ENCODE measurements around the gene POLR2A. TPM values are rescaled to one million over a fixed set of nuclear protein-coding genes. Genes with fewer than 3 reads are reported as not detected.

POLR2A gene
- total RNA-seq, 4 donors from 2014 or later, result 87.0 to 163 (median 125) TPM

- WGBS, 2 donors, result 55 to 61% methylated on average over 6 of the region's 6 CpGs
- no peak overlapping the region for H3K27ac ChIP-seq
- TF ChIP-seq POLR2A (IDR thresholded peaks at IDR 0.05), result no peak
- no peak for TF ChIP-seq CTCF (IDR thresholded peaks at IDR 0.05)
- no peak for TF ChIP-seq EP300 (IDR thresholded peaks at IDR 0.05)
Measured at GRCh38 chr17:7544911-7545310, 60.7 kb downstream of the POLR2A start.

DNA sequence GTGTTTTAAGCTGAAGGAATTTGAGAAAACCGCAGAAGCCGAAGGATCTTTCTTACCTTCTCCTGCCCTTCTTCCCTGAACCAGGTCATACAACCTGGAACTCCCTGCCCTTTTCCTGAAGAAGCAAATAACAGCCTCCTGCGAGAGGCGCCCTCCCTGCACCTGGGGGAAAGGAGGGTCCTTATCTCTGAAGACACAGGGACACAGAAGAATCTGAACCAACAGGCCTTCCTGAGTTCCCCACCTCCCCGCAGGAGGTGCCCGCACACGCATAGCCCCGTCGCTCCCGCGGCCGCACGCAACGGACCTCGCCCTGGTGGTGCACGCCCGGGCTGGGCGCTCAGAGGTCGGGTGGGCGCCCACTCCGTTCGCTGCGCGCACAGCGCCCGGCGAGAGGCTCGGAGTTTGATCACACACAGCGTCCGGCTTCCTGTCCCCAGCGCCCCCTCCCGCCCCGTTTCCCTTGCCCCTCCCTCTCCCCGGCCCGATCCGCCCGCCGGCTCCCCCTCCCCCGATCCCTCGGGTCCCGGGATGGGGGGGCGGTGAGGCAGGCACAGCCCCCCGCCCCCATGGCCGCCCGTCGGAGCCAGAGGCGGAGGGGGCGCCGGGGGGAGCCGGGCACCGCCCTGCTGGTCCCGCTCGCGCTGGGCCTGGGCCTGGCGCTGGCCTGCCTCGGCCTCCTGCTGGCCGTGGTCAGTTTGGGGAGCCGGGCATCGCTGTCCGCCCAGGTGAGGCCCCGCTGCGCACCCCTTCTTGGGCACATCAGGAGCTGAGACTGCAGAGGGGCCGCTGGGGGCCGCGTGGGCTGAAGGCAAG is 64.6 kb downstream of the POLR2A start, which contains the start of gene TNFSF12:
TNFSF12 (plus strand) TSS at position 474 of the 816 bp plus-strand sequence; CDS start at position 570, 96 bp downstream.
- peak; percentile 61 to 63 for DNase-seq (ENCODE audit: low spot score in 2 of 2)
- H3K27me3 ChIP-seq, result no peaks in the 10 kb centered on the region
- peak within 1 kb of the TSS; percentile 74 to 94 (median 91) for H3K27ac ChIP-seq
- no peaks in the 10 kb centered on the region for H3K9me3 ChIP-seq
- 1 to 2% methylated on average over 22 to 47 of the region's 65 CpGs for WGBS, 2 donors
- peak in 2 of 5 experiments; percentile 41 to 67 for TF ChIP-seq CTCF (IDR thresholded peaks at IDR 0.05)
- no peak for TF ChIP-seq EP300 (IDR thresholded peaks at IDR 0.05)
- H3K4me3 ChIP-seq, result peak within 1 kb of the TSS; percentile 61 to 74 (median 71)
- H3K36me3 ChIP-seq, result peaks cover 0 to 22% (median 0%) of the 10 kb centered on the region in 3 donors
- peaks cover 0 to 47% (median 9%) of the 10 kb centered on the region in 4 donors for H3K4me1 ChIP-seq

More at GRCh38 chr17:7544911-7545310, 60.7 kb downstream of the POLR2A start:
- H3K9me3 ChIP-seq, result no peaks in the 10 kb centered on the region
- H3K36me3 ChIP-seq, result no peaks in the 10 kb centered on the region
- DNase-seq (ENCODE audit: low spot score in 2 of 2), result no peak
- peaks cover 0 to 31% (median 6%) of the 10 kb centered on the region in 4 donors for H3K4me1 ChIP-seq
- no peak overlapping the region for H3K4me3 ChIP-seq
- no peaks in the 10 kb centered on the region for H3K27me3 ChIP-seq

Small RNAs within 50 kb of the gene (small RNA-seq; reads per million reads assigned to genes)
- not detected for gene RF00019

Other genes starting within 250 kb of the POLR2A start
- 10 to 100 TPM; 41.4 to 51.2 (median 46.7) TPM for gene DVL2, start 249.8 kb upstream of the POLR2A start, total RNA-seq
- 10 to 100 TPM; 20.3 to 29.7 (median 23.3) TPM for gene PHF23, start 244.9 kb upstream of the POLR2A start, total RNA-seq
- 100 to 1,000 TPM; 402 to 515 (median 456) TPM for gene GABARAP, start 241.9 kb upstream of the POLR2A start, total RNA-seq
- 10 to 100 TPM; 38.5 to 82.2 (median 65.9) TPM for gene CTDNEP1, start 232.6 kb upstream of the POLR2A start, total RNA-seq
- 10 to 100 TPM; 21.9 to 28.7 (median 25.0) TPM for gene ELP5, start 232.2 kb upstream of the POLR2A start, total RNA-seq
- gene CLDN7, start 221.9 kb upstream of the POLR2A start, total RNA-seq, result 1 to 10 TPM in 3 of 4 donors, not detected in 1; 2.0 to 5.9 (median 2.4) TPM
- gene SLC2A4, start 202.6 kb upstream of the POLR2A start, total RNA-seq, result 10 to 100 TPM in 1 of 4 donors, 1 to 10 TPM in 3; 5.2 to 20.1 (median 6.2) TPM
- 1 to 10 TPM in 1 of 4 donors, under 1 TPM in 3; under 0.01 to 2.1 (median 0.52) TPM for gene YBX2, start 189.7 kb upstream of the POLR2A start, total RNA-seq
- 100 to 1,000 TPM; 106 to 278 (median 132) TPM for gene EIF5A, start 176.7 kb upstream of the POLR2A start, total RNA-seq
- 100 to 1,000 TPM in 1 of 4 donors, 10 to 100 TPM in 3; 36.1 to 108 (median 57.3) TPM for gene GPS2, start 169.0 kb upstream of the POLR2A start, total RNA-seq
- gene NEURL4, start 155.0 kb upstream of the POLR2A start, total RNA-seq, result 10 to 100 TPM; 16.2 to 40.2 (median 27.5) TPM
- gene ACAP1, start 147.8 kb upstream of the POLR2A start, total RNA-seq, result 10 to 100 TPM in 3 of 4 donors, 1 to 10 TPM in 1; 8.1 to 33.1 (median 11.2) TPM
- gene KCTD11, start 132.2 kb upstream of the POLR2A start, total RNA-seq, result 10 to 100 TPM; 25.3 to 35.4 (median 28.7) TPM
- not detected for gene TMEM95, start 129.2 kb upstream of the POLR2A start, total RNA-seq
- gene TNK1, start 103.3 kb upstream of the POLR2A start, total RNA-seq, result 1 to 10 TPM; 2.4 to 9.8 (median 6.0) TPM
- 10 to 100 TPM; 28.7 to 55.5 (median 42.9) TPM for gene PLSCR3, start 89.8 kb upstream of the POLR2A start, total RNA-seq
- 100 to 1,000 TPM in 2 of 4 donors, 10 to 100 TPM in 2; 88.3 to 121 (median 103) TPM for gene TMEM256, start 80.3 kb upstream of the POLR2A start, total RNA-seq
- 10 to 100 TPM; 14.4 to 32.4 (median 23.9) TPM for gene NLGN2, start 76.5 kb upstream of the POLR2A start, total RNA-seq
- not detected for gene SPEM1, start 64.0 kb upstream of the POLR2A start, total RNA-seq
- gene SPEM2, start 58.8 kb upstream of the POLR2A start, total RNA-seq, result not detected
- gene SPEM3, start 55.5 kb upstream of the POLR2A start, total RNA-seq, result not detected
- gene TMEM102, start 48.9 kb upstream of the POLR2A start, total RNA-seq, result 1 to 10 TPM; 1.7 to 6.6 (median 4.1) TPM
- 1 to 10 TPM; 1.5 to 3.3 (median 2.2) TPM for gene FGF11, start 44.9 kb upstream of the POLR2A start, total RNA-seq
- 10 to 100 TPM in 3 of 4 donors, 1 to 10 TPM in 1; 6.5 to 16.0 (median 13.5) TPM for gene CHRNB1, start 39.3 kb upstream of the POLR2A start, total RNA-seq
- 10 to 100 TPM; 60.5 to 64.1 (median 63.0) TPM for gene ZBTB4, start 4.7 kb upstream of the POLR2A start, total RNA-seq
- not detected for gene SLC35G6, start 2.9 kb upstream of the POLR2A start, total RNA-seq
- gene TNFSF12, start 64.7 kb downstream of the POLR2A start, total RNA-seq, result 100 to 1,000 TPM in 2 of 4 donors, 10 to 100 TPM in 2; 59.4 to 109 (median 98.8) TPM
- 10 to 100 TPM; 44.7 to 93.3 (median 64.7) TPM for gene TNFSF13, start 74.4 kb downstream of the POLR2A start, total RNA-seq
- 10 to 100 TPM; 54.3 to 75.4 (median 59.0) TPM for gene SENP3, start 77.6 kb downstream of the POLR2A start, total RNA-seq
- gene CD68, start 95.3 kb downstream of the POLR2A start, total RNA-seq, result 10 to 100 TPM; 19.3 to 65.7 (median 34.2) TPM
- gene MPDU1, start 99.5 kb downstream of the POLR2A start, total RNA-seq, result 100 to 1,000 TPM in 1 of 4 donors, 10 to 100 TPM in 3; 58.3 to 102 (median 66.2) TPM
- 1 to 10 TPM; 3.1 to 6.9 (median 5.0) TPM for gene SOX15, start 105.7 kb downstream of the POLR2A start, total RNA-seq
- gene FXR2, start 130.5 kb downstream of the POLR2A start, total RNA-seq, result 10 to 100 TPM; 34.7 to 39.4 (median 36.7) TPM
- gene SAT2, start 143.5 kb downstream of the POLR2A start, total RNA-seq, result 100 to 1,000 TPM in 1 of 4 donors, 10 to 100 TPM in 3; 69.3 to 130 (median 82.0) TPM
- gene SHBG, start 145.8 kb downstream of the POLR2A start, total RNA-seq, result 1 to 10 TPM in 1 of 4 donors, under 1 TPM in 1, not detected in 2; 0.63 to 1.2 TPM
- 1 to 10 TPM; 1.5 to 3.9 (median 1.9) TPM for gene ATP1B2, start 166.6 kb downstream of the POLR2A start, total RNA-seq
- gene TP53, start 203.1 kb downstream of the POLR2A start, total RNA-seq, result 10 to 100 TPM; 26.7 to 32.1 (median 30.0) TPM
- gene WRAP53, start 204.1 kb downstream of the POLR2A start, total RNA-seq, result 1 to 10 TPM; 3.6 to 8.0 (median 4.8) TPM
- under 1 TPM in 2 of 4 donors, not detected in 2; 0.20 to 0.21 TPM for gene EFNB3, start 220.8 kb downstream of the POLR2A start, total RNA-seq
- gene DNAH2, start 233.4 kb downstream of the POLR2A start, total RNA-seq, result 1 to 10 TPM in 1 of 4 donors, under 1 TPM in 3; under 0.01 to 1.4 (median under 0.01) TPM